HFFc6 (cell line): Measurements from ENCODE around the gene CHRNA4. TPM values are rescaled to one million over a fixed set of nuclear protein-coding genes. Genes with fewer than 3 reads are reported as not detected.

Experiments used
- DNase-seq: peaks from one replicate; pipeline ENCODE4 v3.0.0-alpha.2; 2018
- H3K27ac Mint-ChIP-seq: 2 replicates; pipeline ENCODE4 v1.8.0; 2020; ENCODE audit warnings: mild to moderate bottlenecking, mixed read lengths
- H3K27me3 Mint-ChIP-seq: 2 replicates; pipeline ENCODE4 v1.8.0; 2021; ENCODE audit warnings: mild to moderate bottlenecking, moderate library complexity, mixed read lengths; ENCODE audit not compliant: insufficient read depth
- H3K36me3 Mint-ChIP-seq: 2 replicates; pipeline ENCODE4 v1.8.0; 2021; ENCODE audit warnings: low read depth, mixed read lengths
- H3K4me1 Mint-ChIP-seq: 2 replicates; pipeline ENCODE4 v1.8.0; 2020; ENCODE audit warnings: low read depth, mixed read lengths
- H3K4me3 Mint-ChIP-seq: 2 replicates; pipeline ENCODE4 v1.8.0; 2020; ENCODE audit warnings: mild to moderate bottlenecking, moderate library complexity, mixed read lengths
- H3K9me3 Mint-ChIP-seq: 2 replicates; pipeline ENCODE4 v1.8.0; 2020; ENCODE audit warnings: mild to moderate bottlenecking, mixed read lengths
- CTCF ChIP-seq: fragments of 200-600 bp; sonication (generic); IDR thresholded peaks from 2 replicates; pipeline ENCODE4 v1.5.0; 2021; ENCODE audit warnings: antibody characterized with exemption, mild to moderate bottlenecking
- total RNA-seq, 6 experiments: library from RNA; stranded (reverse); fragmentation: NEBNext Ultra II Directional; extraction: Animal tissue kit (Norgen Biotek cat#: 25700); gene quantifications; 2 replicates in 1 of 6; 3 replicates in 5 of 6; pipeline ENCODE4 v1.2.3, GENCODE V29; 2021

Gene CHRNA4
- total RNA-seq, 6 experiments from 2014 or later, result not detected

DNA sequence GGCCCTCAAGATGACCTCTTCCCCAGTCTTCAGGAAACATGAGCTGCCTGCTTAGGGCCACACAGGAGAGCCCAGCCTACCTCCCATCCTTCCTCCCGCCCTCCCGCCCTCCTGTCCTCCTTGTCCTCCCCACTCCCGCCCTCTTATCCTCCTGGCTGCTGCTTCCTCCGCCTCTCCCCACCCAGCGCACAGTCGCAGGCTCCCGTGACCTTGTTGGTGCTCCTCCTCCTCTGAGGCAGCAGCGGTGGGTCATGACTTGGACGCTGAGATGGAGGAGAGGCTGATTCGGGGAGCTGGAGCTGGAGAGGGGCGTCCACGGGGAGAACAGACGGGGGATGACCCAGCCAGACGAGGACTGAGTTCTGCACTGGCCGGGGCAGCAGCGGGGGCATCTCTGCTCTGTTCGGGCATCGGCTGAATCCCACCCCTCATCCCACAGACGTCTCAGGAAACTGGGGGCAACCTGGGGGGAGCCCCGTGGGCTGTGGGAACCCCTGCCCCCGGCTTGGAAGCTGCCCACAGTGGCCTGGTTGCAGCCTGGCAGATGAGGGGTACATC, 32.4 kb downstream of the CHRNA4 start:
- no peak for TF ChIP-seq CTCF
- no peak for DNase-seq
- H3K4me3 Mint-ChIP-seq, result no peak overlapping the region
- H3K9me3 Mint-ChIP-seq, result peaks cover 10% of the 10 kb centered on the region
- H3K36me3 Mint-ChIP-seq, result no peaks in the 10 kb centered on the region
- H3K27me3 Mint-ChIP-seq, result peaks cover 21% of the 10 kb centered on the region
- no peak overlapping the region for H3K27ac Mint-ChIP-seq
- no peaks in the 10 kb centered on the region for H3K4me1 Mint-ChIP-seq

- H3K27me3 Mint-ChIP-seq, result peaks cover 23% of the 10 kb centered on the region
- H3K27ac Mint-ChIP-seq, result no peak overlapping the region
- DNase-seq, result no peak
- peaks cover 9% of the 10 kb centered on the region for H3K9me3 Mint-ChIP-seq
- H3K36me3 Mint-ChIP-seq, result no peaks in the 10 kb centered on the region
- no peaks in the 10 kb centered on the region for H3K4me1 Mint-ChIP-seq
- H3K4me3 Mint-ChIP-seq, result no peak overlapping the region
- TF ChIP-seq CTCF, result no peak
Measured at GRCh38 chr20:63328026-63328700, 33.0 kb downstream of the CHRNA4 start.

- H3K36me3 Mint-ChIP-seq, result no peaks in the 10 kb centered on the region
- peaks cover 23% of the 10 kb centered on the region for H3K27me3 Mint-ChIP-seq
Measured at GRCh38 chr20:63327231-63327745, 33.9 kb downstream of the CHRNA4 start.

GRCh38 chr20:63326314-63327230, 34.6 kb downstream of the CHRNA4 start:
- Mint-ChIP-seq H3K27me3 (peaks cover 20% of the 10 kb centered on the region), H3K9me3 (peaks cover 2% of the 10 kb centered on the region), H3K36me3 (no peaks in the 10 kb centered on the region), H3K4me3 (no peak overlapping the region), H3K27ac (no peak overlapping the region), H3K4me1 (no peaks in the 10 kb centered on the region; the same call in 1 of the 2 replicates)
- DNase-seq, result no peak
- no peak for TF ChIP-seq CTCF

More at GRCh38 chr20:63327231-63327745, 33.9 kb downstream of the CHRNA4 start:
- Mint-ChIP-seq H3K4me3 (no peak overlapping the region), H3K9me3 (peaks cover 9% of the 10 kb centered on the region), H3K27ac (no peak overlapping the region), H3K4me1 (no peaks in the 10 kb centered on the region)
- no peak for TF ChIP-seq CTCF
- DNase-seq, result no peak

DNA sequence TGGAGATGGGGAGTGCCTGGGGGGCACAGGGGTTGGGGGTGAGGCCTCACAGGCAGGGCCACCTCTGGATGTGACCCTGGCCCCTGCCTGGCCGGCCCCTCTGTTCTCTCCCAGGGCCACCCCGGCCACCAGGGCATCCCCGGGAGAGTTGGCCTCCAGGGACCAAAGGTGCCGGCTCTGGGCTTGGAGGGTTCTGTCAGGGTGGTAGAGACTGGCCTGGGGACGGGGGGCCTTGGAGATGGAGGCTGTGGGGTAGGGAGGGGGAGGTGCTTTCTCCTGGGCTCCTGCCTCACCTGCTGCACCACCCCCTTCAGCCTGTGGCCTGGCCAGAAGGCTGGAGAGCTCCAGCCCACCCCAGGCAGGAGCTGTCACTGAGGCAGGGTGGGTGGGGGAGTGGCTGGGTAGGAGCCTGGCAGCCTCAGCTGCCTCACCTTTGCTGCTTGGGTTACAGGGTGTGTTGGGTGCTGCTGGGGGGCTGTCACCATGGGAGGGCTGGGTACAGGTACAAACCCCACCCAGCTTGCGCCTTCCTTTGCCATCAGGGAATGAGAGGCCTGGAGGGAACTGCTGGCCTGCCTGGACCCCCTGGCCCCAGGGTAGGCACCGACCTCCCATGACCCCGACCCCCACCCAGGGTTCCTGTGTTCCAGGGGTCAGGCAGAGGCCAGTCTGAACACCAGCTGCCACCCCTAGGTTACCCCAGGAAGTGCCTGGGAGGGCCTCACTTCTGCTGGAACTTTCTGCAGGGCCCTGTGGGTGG, 35.4 kb downstream of the CHRNA4 start:
- no peaks in the 10 kb centered on the region for H3K9me3 Mint-ChIP-seq
- peaks cover 20% of the 10 kb centered on the region for H3K27me3 Mint-ChIP-seq
- H3K36me3 Mint-ChIP-seq, result no peaks in the 10 kb centered on the region
- DNase-seq, result no peak
- no peak for TF ChIP-seq CTCF
- H3K4me1 Mint-ChIP-seq, result peaks cover 6% of the 10 kb centered on the region; the same call in 1 of the 2 replicates
- no peak overlapping the region for H3K4me3 Mint-ChIP-seq
- H3K27ac Mint-ChIP-seq, result no peak overlapping the region
